Measurements from ENCODE around the gene ZNF804B.
"Not testable (repeated sequence)": the region's sequence is repeated elsewhere in the genome, so short reads cannot be mapped to it uniquely, and the experiment has no call there.

Gene ZNF804B

DNA sequence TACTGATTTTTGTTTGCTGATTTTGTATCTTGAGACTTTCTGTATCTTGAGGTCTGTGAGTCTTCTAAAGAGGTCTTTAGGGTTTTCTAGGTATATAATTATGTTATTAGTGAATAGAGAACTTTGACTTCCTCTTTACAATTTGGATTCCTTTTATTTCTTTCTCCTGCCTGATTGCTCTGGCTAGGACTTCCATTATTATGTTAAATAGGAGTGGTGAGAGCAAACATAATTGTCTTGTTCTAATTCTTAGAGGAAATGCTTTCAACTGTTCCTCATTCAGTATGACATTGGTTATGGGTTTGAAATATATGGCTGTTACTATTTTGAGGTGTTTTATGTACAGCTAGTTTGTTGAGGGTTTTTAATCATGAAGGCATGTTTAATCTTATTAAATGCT, 344.1 kb downstream of the ZNF804B start:
- FAIRE-seq: no peak

DNA sequence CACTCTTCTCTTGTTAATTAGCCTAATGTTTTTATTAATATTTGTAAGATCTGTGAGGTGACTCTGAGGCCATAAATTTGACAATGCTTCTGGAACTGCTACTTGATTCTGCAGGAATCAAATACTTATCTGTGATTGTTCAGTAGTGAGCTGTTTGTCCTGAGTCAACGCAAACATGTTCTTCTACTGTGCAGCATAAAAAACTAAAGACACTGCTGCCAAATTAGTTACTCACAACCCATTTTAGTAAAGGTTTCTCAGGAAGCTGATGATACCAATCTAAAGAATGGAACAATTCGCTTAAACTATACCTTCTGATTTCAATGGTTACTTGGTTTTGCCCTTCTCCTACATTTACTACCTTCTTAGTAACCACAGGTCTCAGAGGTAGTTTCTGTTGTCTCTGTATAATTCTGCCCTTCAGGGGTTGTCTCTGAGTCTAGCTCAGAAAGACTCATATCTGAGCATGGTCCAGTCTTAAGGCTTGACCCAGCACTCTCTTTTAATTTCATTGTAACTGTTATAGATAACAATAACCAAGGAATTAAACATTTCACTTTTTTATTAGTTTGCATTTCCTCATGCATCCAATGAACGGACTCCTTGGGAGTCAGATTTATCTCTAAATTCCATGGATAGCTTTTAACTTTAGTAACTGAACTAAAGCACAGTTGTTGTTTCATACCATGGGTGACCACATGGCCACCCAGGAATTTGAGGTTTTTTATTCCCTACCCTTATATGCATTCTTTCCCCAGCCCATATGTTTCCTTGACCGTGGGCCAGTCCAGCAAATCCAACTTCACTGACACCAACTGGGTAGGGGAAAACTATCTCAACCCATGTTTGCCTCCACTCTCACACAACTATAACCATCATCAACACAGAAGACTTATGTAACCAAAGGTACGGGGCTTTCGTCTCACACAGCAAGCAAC, 345.5 kb downstream of the ZNF804B start:
- no peak for FAIRE-seq

DNA sequence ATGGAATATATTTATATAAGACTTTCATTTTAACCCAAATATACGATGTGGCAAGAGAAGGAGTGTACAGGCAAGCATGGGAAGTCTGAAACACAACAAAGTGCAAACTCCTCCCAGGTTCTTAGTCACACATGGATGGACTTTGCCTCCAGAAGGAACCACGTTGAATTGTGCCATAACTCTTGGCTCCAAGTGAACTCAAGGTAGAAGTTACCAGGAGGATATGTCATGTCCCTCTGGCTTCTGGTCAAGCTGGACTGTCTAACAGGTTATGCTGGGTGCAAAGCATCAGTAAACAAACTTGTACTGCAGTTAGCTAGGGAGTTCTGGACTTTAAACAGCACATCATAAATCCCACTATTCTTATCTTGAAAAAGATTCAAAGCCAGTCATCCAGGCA, 364.4 kb downstream of the ZNF804B start:
- FAIRE-seq: no peak

DNA sequence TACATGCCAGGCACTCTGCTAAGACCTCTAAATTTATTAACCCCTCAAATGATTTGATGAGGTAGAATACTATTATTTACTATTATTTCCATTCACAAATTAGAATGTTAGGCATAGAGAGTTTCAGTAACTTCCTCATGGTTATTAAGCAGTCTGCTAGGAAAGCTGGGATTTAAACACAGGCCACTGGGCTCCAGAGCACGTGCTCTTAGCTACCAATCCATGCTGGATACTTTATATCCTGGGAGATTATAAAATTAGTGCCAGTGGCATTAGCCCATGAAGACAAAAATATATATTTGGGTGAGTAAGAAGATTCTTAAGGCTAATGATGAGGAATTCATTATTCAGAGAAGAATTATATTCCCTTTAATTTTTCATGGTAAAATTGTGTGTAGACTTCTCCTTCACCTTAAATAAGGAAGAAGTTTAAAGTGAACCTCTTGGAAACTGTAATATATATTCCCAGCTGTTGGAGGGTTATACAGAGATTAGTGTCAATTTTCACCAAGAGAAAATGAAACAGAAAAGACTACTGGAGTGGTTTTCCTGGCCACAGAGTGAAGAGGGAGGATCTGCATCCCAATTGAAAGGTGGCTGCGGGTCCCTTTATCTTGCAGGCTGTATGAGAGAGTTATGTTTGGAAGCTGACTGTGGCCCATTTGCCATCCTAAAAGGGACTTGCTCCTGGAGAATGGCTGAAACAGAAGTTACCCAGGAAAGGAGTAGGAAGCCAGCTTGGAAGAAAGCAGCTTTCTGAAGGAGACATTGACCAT, 370.3 kb downstream of the ZNF804B start:
- FAIRE-seq: no peak

DNA sequence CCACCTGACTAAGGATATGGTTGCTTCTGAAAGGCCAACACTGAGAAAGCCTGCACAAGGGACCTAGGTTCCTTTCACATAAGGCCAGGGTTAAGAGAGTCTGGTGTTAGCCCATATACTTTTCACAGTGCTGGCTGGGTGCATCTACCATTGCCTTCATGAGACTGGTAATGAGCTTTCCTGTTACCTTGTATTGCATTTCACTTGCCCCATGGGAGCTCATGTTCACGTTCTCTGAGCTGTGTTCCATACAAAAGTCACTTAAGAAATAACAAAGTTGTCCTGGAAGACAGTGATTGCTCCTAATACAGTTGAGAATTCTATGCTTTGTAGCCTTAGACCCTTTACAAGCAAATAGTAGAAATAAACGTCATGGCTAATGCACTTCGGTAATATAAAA, 373.9 kb downstream of the ZNF804B start:
- no peak for FAIRE-seq

DNA sequence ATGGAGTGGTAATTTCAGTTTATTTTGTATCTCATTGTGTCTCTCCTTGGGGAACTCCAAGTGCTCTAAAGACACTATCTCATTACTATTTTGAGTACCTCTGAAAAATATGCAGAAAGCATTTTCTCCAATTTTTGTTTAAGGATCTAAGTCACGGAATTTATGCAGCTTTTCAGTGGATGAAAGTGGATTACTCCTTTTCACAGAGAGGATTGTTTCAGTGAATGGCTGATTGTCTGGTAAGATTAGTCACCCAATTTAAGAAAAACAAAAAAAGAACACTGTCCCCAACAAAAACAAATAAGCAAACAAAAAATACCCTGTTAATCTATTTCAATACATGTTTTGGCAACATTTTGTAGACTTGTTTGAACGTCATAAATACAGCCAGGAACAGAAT, 374.3 kb downstream of the ZNF804B start:
- no peak for FAIRE-seq

DNA sequence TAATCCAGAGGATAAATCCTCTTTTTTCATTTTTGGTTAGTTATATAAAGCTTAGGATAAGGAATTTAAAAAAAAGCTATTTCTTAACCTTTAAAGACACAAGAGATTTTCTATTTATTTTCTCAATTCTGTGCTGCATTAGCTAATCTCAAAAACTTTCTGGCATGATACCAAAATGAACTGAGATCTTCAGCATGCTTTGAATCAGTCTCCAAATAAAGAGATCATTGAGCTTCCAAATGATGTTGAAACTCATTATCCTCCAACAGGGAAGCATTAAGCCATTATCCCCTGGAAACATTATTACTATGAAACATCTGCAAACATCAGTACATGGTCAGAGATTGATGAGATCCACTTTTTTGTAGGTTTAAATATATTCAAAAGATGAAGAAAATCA, 386.3 kb downstream of the ZNF804B start:
- FAIRE-seq: no peak

DNA sequence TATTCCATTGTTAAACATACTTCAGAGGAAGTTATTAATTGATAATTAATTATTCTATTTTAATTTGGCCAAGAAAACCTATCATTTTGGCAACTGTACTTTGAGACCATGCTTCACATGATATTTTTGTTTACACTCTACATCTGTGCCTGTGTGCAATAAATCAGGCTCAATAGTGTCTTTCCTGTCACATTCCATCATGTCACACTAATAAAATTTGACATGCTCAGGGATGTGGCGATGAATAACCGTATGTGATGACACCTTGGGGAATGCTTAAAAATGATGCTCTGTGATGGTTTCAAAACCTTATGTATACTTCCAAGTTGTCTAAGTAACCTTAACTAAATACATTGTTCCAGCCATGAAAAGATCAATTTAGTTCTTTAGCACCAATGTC, 400.6 kb downstream of the ZNF804B start:
- FAIRE-seq: no peak

DNA sequence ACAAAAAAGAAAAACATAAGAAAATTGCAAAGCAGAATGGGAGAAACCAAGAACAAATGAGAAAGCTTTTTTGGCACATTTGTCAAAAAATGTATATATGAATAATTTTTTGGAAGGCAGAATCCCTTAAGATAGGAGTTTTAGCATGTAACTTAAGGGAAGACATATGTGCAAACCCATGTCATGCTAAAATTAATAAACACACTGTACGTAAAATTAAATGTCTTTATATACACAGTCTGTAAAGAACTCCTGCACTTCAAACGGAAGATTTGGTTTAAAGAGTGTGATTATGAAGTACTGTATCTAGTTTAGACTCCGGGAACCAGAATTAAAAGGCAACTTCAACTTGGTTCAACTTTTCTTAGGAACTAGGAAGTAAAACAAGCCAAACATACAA, 405.9 kb downstream of the ZNF804B start:
- no peak for FAIRE-seq

DNA sequence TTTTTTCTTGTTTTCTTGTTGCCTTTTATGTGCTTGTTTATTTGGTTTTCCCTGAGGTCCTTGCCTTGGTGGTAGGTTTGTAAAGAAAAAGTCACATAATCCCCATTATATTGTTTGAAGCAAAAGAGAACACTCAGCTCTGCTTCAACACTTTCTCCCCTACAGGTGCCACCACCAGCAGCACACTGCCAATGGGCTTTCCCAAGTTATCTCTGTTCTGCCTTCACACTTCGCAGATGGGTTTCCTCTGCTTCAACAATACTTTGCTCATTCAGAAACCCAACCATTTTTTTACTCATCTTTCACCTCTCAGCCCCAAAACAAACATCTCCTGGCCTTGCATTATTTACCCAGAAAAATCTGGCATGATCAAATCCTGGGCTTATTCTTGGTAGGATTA, 411.1 kb downstream of the ZNF804B start:
- FAIRE-seq: no peak

DNA sequence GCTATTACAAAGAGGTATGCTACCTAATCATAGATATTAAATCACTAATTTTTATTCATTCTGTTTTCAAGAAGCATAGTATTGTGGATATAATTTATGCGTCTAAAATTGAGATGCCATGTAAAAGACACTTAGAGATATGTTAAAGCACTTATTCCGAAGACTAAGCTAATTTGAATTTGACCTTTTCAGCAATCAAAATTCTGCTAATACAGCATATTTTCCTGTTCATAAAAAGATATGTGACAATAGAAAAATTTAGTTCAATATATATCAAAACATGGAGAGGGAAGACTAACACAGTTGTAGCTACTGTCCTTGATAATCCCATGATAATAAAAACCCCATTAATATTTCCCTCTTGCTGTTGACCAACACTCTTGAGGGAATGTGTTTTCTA, 422.6 kb downstream of the ZNF804B start:
- no peak for FAIRE-seq

DNA sequence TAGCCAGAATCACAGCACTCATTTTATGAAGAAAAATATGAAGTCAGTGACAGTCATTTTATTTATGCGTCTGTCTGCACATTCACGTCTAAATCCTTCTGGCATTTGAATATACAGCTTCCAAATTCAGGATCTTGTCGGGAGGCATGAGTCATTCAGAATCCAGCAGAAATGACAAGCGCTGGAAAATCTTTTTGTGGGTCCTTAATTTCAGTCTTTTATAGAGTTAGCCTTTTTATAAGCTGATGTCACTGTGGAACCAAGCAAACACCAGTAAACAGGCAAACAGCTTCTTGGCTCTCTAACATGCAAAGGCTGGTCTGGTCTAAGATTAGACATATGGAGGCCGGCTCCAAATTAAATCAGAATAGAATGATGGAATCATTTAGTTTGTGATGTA, 424.2 kb downstream of the ZNF804B start:
- FAIRE-seq: no peak

DNA sequence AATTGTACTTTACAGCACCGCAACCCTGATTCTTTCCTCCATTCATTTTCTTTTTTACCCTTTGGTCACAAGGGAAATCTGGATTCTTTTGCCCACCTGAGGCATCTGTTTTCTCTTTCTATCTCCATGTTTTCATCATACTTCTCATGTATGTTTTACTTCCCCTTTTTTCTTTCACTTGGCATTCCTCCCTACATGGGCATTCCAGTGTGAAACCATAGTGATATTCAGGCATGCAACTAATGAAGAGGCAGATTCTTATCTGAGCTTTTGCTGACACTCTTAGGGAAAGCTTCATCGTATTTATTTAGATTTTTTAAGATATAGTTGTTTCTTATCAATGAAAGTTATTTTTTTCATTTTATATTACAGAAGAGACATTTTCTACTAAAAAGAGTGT, 441.3 kb downstream of the ZNF804B start:
- FAIRE-seq: no peak

DNA sequence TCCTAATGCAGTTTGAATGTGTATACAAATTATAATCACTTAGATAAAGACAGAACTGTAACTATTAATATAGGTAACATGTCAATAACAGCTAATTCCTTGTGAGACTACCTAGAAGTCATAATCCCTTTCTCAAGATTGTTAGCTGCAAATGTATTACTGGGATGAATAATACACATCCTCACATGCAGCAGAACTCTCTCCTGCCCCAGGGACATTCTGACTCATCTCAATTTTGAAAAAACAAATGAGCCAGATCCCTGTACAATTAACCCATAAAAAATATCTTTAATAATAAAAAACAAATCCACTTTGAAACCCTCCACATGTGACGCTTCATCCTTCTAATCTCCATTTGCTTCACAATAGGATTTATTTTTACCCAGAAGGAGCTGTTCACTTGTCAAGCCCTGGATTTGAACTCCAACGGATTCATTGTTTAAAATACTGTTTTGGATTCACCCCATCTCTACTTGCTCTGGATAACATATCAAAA, 464.4 kb downstream of the ZNF804B start:
- FAIRE-seq: no peak

DNA sequence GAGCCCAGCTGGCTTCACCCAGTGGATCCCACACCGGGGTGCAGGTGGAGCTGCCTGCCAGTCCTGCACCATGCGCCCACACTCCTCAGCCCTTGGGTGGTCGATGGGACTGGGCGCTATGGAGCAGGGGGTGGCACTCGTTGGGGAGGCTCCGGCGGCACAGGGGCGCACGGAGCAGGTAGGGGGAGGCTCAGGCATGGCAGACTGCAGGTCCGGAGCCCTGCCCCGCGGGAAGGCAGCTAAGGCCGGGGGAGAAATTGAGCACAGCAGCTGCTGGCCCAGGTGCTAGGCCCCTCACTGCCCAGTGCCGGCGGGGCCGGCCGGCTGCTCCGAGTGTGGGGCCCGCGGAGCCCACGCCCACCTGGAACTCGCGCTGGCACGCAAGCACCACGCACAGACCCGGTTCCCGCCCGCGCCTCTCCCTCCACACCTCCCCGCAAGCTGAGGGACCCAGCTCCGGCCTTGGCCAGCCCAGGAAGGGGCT, 469.2 kb downstream of the ZNF804B start:
- not testable (repeated sequence) for FAIRE-seq

DNA sequence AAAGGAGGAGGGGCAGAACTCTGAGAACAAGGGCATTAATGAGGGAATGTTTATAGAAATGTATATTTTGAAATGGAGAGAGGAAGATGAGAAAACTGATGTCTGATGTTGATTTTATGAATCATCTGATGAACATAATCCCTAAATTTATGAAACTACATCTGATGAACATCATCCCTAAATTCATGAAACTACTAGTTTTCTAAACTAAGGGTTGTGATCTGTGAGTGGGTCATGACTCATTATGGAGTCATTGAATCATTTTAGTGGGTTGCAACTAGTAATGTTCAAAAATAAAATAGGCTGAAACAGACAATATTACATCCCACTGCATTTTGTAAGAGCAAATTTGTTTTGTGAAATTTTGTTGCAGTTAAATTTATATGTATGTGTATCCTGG, 478.7 kb downstream of the ZNF804B start:
- no peak for FAIRE-seq

DNA sequence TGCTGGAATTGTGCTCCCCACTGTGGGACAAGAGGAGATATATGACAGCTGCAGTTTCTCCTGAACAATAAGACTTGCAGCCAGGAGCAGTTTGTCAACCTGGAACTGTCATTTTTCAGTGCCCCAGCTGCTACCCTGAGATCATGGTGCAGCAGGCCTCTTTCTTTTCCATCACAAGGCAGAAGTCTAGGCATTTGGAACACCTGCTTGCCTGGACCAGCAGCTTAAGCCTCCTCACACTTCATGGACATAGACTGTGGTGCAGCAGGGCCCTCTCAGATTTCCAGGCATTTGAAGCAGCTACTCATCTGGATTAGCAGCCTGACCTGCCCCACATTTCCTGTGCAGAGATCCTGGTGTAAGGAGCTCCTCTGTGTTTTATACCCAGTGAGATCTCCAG, 486.7 kb downstream of the ZNF804B start:
- no peak for FAIRE-seq

DNA sequence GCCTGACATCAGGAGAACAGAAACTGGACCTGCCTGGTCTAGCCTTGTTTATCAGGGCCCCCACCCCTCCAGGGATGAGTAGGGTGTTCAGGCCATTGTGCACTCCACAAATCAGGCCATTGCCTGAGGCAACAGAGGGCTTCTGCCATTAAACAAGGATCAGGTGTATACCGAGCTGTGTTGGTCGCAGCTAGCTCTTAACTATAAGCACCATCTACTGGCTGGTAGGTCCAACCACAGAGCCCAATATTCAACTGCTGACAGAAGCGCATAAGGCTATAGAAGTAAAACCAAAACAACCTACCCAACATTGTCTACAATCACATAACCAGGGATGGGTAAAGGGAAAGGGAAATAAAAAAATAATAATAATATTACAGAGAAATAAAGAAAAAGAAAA, 487.7 kb downstream of the ZNF804B start:
- FAIRE-seq: no peak

DNA sequence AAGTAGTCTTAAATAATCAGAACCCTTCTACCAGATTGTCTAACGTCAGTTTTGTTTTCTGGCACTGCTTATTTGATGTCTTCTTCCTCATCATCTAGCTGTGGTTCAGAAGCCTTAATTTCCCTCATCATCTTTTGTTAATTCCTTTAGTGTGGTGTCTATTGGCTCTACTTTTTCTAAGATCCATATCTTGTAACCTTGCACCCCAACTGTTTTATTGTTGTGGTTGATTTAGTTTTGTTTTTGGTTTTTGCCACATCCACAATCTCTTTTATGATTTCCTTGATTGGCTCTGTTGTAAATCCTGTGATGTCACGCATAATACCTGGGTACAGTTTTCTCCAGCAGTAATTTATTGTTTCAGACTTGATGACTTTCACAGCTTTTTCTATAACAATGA, 499.6 kb downstream of the ZNF804B start:
- FAIRE-seq: no peak

DNA sequence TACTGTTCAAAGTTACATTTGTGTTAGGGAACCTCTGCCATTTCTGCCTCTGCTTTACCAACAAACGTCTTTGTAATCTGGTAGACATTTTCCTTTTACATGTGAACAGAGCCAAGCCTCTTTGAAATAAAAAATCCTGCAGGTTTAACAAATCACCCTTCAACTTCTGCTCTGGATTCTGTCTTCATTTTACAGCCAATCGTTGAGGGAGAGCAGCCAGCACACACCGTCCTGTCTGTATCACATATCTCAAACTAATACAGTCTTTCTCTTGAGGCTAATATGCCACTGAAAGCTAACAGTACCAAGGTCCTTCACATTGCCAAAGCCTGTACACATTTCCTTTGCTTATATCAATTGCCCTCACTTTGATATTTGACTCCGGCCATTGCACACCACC, 504.6 kb downstream of the ZNF804B start:
- FAIRE-seq: no peak

DNA sequence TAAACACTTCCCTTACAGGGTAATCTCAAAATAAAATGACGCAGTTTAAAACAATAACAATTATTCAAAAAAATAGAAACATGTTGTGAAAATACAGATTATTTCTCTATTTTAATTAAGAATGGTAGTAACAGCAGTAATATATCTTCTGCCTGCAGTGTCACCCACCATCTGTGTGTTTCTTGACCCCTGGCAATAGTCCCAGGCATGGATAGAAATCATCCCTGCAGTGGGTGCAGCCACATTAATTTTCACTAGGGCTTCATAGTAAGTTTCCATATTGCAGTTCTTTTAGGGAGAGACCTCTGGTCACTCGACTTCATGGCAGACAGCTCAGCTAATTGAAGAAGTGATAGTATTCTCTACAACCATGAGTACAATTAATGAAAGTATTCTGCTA, 506.1 kb downstream of the ZNF804B start:
- FAIRE-seq: no peak

DNA sequence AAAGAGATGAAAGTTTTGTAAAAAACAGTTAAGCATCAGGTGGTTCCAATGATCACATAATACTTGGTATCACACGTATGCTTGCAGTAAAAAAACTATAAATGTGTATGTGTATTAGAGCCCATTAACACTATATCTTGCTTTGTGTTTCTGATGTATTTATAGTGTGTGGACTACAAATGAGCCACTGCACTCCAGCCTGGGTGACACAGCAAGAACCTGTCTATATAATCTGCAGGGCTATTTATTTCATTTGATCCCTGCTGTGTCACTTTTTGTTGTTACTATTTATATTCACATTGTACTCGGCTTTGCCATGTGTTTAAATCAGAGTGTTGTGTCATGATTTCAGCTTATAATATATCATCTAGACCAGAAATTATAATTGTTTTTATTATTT, 523.8 kb downstream of the ZNF804B start:
- no peak for FAIRE-seq

DNA sequence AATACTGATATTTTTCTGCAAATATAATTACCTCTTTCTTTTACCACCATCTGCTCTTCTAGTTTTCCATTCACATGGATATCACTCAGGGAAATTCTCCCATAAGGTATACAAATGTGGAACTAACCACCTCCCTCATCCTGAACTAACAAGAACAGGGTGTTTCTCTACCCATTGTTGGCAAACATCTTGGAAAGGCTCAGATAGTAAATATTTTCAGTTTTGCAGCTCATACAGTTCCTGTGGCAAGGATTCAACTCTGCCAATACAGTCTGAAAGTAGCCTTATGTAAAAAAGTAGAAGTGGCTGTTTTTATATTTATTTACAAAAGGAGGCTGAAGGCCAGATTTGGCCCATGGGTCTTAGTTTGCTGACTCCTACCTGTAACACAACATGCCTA, 549.0 kb downstream of the ZNF804B start:
- FAIRE-seq: no peak

DNA sequence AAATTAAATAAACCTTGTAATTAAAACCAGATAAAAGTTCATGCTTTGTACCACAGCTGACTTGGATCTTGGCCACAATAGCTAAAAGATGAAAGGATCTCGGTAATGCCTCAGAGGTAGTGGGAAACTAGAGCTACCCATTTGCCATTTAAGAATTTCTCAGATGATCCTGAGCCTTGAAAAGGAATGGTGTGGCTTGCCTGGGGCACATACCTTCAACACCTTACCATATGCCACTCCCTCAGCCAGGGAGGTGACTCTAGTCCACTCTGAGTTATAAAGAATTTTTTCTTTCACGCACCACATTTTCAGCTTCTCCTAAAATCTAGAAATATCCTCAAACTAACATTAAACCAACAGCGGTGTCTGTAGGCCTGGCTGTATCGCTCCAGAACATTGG, 552.4 kb downstream of the ZNF804B start:
- no peak for FAIRE-seq
